Lower lobe of right lung (tissue), 2 donors: ENCODE results near the gene HDAC4. TPM values are rescaled to one million over a fixed set of nuclear protein-coding genes. Genes with fewer than 3 reads are reported as not detected.

Experiments
- ATAC-seq, 2 donors: fragments of 200-7000 bp; cut with Tn5 transposase; one replicate each; pipeline ENCODE4 v1.9.1; 2020 to 2022; ENCODE audit warnings: mild to moderate bottlenecking in 2 of 2, moderate library complexity in 2 of 2
- DNase-seq: peaks from one replicate; pipeline ENCODE4 v3.0.0-alpha.2; 2020
- H3K27ac ChIP-seq: fragments of 200-600 bp; one replicate; pipeline ENCODE4 v1.8.0; 2022
- H3K27me3 ChIP-seq: fragments of 200-600 bp; one replicate; pipeline ENCODE4 v1.8.0; 2022; ENCODE audit warnings: low read depth
- H3K36me3 ChIP-seq: fragments of 200-600 bp; one replicate; pipeline ENCODE4 v1.8.0; 2022; ENCODE audit warnings: mild to moderate bottlenecking
- H3K4me1 ChIP-seq: fragments of 200-600 bp; one replicate; pipeline ENCODE4 v1.8.0; 2022
- H3K4me3 ChIP-seq: fragments of 200-600 bp; one replicate; pipeline ENCODE4 v1.8.0; 2022; ENCODE audit warnings: mild to moderate bottlenecking
- H3K9me3 ChIP-seq: fragments of 200-600 bp; one replicate; pipeline ENCODE4 v1.8.0; 2022
- intact Hi-C: fragments of 100-400 bp; cut with DNase I; formaldehyde crosslinking; loops from one replicate; pipeline ENCODE4 v1.11.0; 2022
- total RNA-seq: library from RNA; stranded (reverse); fragmentation: NEBNext Ultra II Directional; extraction: Animal tissue kit (Norgen Biotek cat#: 25700); gene quantifications from one replicate; pipeline ENCODE4 v1.2.1, GENCODE V29; 2021
- TF ChIP-seq, protein P1 (sequence below): fragments of 200-600 bp; IDR thresholded peaks from one replicate; pipeline ENCODE4 v1.8.0; 2022; ENCODE audit warnings: antibody characterized with exemption, mild to moderate bottlenecking
- donor health status: DM: no; HTN: yes; CAD: no; lungs with severe emphysema.

HDAC4 gene
- total RNA-seq, 1 donor from 2014 or later = 44.9 TPM

DNA sequence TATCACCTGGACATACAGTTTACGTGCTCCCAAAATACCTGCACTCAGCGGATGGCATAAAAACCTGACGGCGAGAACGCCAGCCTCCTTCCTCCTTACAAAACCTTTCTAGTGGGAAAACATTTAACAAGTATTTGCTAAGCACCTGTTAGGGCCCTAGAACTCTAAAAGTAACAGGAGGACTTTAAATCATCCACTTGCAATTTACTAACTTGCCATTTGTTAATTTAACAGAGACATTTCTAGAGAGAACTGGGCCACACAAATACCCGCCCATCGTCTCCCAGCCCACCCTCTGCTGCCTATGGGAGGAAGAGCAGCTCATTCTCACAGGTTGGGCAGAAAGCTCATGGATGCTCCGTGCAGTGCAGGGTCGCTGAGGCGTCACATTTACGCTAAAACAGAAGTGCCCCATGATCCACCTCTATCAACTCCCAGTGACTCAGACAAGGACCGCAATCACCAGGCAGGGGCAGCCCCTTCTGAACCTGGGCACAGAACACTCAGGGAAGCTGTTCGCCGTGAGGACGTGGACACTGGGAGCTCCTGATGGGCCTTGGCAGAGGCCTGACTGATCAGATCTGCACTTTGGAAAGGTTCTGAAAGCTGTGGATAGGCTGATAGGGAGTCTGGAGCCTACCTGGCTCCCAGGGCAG, 106.9 kb downstream of the HDAC4 start:
- no peak overlapping the region for H3K4me3 ChIP-seq
- intact Hi-C loops = no loop called here
- ATAC-seq (peak; percentile 5 to 65), DNase-seq (peak; percentile 41)
- H3K27me3 ChIP-seq = no peaks in the 10 kb centered on the region
- peaks cover 36% of the 10 kb centered on the region for H3K4me1 ChIP-seq
- no peaks in the 10 kb centered on the region for H3K9me3 ChIP-seq
- TF ChIP-seq, protein P1, sequence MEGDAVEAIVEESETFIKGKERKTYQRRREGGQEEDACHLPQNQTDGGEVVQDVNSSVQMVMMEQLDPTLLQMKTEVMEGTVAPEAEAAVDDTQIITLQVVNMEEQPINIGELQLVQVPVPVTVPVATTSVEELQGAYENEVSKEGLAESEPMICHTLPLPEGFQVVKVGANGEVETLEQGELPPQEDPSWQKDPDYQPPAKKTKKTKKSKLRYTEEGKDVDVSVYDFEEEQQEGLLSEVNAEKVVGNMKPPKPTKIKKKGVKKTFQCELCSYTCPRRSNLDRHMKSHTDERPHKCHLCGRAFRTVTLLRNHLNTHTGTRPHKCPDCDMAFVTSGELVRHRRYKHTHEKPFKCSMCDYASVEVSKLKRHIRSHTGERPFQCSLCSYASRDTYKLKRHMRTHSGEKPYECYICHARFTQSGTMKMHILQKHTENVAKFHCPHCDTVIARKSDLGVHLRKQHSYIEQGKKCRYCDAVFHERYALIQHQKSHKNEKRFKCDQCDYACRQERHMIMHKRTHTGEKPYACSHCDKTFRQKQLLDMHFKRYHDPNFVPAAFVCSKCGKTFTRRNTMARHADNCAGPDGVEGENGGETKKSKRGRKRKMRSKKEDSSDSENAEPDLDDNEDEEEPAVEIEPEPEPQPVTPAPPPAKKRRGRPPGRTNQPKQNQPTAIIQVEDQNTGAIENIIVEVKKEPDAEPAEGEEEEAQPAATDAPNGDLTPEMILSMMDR = no peak
- no peaks in the 10 kb centered on the region for H3K36me3 ChIP-seq
- no peak overlapping the region for H3K27ac ChIP-seq

DNA sequence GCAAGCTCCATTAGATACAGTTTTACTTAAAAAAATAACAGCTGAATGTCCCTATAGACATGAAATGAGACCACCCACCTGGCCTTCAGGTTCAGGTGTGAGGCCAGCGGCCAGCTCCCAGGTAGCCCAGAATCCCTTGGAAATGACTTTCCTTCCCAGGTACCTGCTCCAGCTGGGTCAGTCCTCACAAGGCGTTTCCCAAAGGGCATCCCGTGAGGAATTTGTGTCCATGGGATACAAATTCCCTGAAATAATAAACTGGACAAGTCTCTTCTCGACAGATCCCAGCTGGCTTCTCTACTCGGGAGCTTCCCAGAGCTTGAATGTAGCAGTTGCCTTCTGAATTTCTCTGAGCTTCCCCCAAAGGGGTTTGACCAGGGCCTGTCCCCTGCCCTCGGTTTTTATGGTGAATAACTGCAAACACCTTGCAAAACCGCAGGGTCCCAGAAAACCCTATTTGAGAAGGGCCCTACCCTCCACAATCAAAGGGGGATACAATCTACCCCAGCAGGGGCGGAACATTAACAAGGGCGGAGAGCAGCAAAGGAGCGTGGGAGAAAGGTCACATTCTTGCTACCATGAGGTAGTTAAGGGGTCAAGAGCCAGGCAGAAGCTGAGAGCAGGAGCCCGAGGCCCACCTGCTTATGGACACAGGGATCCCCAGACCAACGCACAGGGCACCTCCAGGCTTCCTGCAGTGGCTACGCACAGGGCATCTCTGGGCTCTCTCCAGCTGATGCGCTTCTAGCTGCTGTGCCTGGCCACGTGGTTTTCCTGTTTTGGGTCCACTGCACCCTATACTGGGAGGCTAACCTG, 107.7 kb downstream of the HDAC4 start:
- Histone ChIP-seq H3K27me3 (no peaks in the 10 kb centered on the region), H3K4me3 (no peak overlapping the region), H3K36me3 (no peaks in the 10 kb centered on the region), H3K4me1 (peaks cover 43% of the 10 kb centered on the region), H3K9me3 (no peaks in the 10 kb centered on the region), H3K27ac (no peak overlapping the region)
- ATAC-seq (peak; percentile 16 to 33), DNase-seq (peak; percentile 31)
- TF ChIP-seq, protein P1 = no peak
- intact Hi-C loops = no loop called here

DNA sequence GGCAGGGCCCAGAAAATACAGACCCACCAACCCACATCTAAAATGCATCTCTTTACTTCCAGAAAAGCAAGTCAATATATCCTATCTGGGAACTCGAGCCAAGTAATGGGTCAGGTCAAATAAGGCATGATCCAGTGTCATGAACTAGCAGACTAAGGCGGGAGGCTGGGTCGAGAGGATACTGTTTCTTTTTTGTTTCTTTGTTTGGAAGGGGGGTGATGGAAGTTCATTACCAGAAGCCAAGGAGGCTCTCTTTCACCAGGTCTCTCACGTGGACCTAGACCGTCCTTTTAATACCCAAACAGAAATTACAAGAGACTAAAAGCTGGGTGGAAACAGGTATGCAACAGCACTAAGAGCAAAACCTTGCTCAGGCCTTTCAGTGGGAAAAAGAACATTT, 108.3 kb downstream of the HDAC4 start:
- no peaks in the 10 kb centered on the region for H3K27me3 ChIP-seq
- H3K27ac ChIP-seq = no peak overlapping the region
- H3K4me1 ChIP-seq = peaks cover 44% of the 10 kb centered on the region
- no peaks in the 10 kb centered on the region for H3K36me3 ChIP-seq
- DNase-seq = no peak
- no peak for ATAC-seq
- no peak overlapping the region for H3K4me3 ChIP-seq
- TF ChIP-seq, protein P1 = no peak
- H3K9me3 ChIP-seq = no peaks in the 10 kb centered on the region
- intact Hi-C loops = no loop called here

DNA sequence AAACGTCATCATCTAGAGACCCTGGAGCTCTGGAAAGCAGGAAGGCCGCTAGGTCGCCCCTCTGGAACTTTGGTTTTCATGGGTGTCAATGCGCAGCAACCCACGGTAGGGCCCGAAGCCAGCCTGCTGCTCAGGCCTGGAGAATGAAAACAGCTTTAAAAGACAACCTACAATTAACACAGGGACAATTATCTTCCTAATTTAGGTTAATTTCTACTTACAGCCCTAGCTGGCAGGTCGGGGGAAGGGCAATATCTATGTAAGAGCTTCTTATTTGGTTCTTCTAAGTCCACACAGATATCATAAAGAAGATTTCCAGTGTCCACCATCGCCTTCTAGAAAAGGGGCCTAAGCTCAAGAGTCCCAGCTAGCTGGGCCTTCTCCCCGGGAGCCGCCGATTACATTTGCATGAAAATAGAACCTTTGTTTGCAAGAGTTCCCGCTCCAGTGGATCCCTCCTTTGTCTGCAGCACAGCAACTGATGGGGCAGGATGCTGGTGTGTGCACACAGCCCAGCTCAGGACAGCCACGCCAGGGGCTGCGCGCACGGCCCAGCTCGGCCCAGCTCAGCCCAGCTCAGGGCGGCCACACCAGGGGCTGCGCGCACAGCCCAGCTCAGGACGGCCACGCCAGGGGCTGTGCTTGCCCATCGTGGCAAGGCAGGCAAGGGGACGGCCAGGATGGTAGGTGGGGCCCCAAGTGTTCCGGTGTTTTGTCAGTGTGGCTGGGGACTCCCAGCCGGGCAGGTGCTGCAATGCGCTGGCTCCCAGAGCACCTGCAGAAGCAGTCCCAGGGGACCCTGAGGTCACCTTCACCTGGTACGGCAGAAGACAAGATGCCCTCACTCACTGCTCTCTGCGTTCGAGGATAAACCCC, 109.1 kb downstream of the HDAC4 start:
- H3K27ac ChIP-seq = no peak overlapping the region
- no peak overlapping the region for H3K4me3 ChIP-seq
- H3K36me3 ChIP-seq = no peaks in the 10 kb centered on the region
- peak; percentile 26 for DNase-seq
- no peaks in the 10 kb centered on the region for H3K9me3 ChIP-seq
- H3K27me3 ChIP-seq = no peaks in the 10 kb centered on the region
- TF ChIP-seq, protein P1 = no peak
- no peak for ATAC-seq
- H3K4me1 ChIP-seq = peaks cover 50% of the 10 kb centered on the region
- intact Hi-C loops = no loop called here
